HepG2 (cell line): Measurements from ENCODE around the gene CNPY1. TPM values are rescaled to one million over a fixed set of nuclear protein-coding genes. Genes with fewer than 3 reads are reported as not detected.

Experiments
- ATAC-seq: fragments of 200-7000 bp; cut with Tn5 transposase; 3 replicates; pipeline ENCODE4 v1.9.1; 2020; ENCODE audit warnings: mild to moderate bottlenecking, moderate library complexity
- BruUV-seq: library from RNA; stranded (reverse); fragments of 400-500 nt; replicated peaks from 2 replicates; lab custom pipeline; 2021; lab: Mats Ljungman, UMichigan
- CTCF ChIA-PET: fragments of 300-600 bp; formaldehyde crosslinking; extraction: SDS; loops from one replicate; lab custom pipeline; 2021; ENCODE audit warnings: low total read pairs, inconsistent platforms, low intra/inter-chr PET ratio; lab: Yijun Ruan, JAX
- POLR2A ChIA-PET: fragments of 350-600 bp; sonication (Branson Sonifier 250); formaldehyde crosslinking; loops from one replicate; lab custom pipeline; 2020; ENCODE audit warnings: antibody characterized with exemption, inconsistent platforms; lab: Yijun Ruan, JAX
- DNase-seq: peaks from one replicate; pipeline ENCODE4 v3.0.0-alpha.2; 2015; ENCODE audit warnings: low spot score
- FAIRE-seq: peaks from 3 replicates; lab custom pipeline; 2011; peaks lifted over from hg19 to GRCh38; lab: Jason Lieb, UNC
- H2AFZ ChIP-seq: one replicate; pipeline ENCODE4 v1.6.1; 2011; ENCODE audit warnings: low read length, inconsistent platforms
- H3K27ac ChIP-seq: fragments of 300-600 bp; 3 replicates; pipeline ENCODE4 v1.8.0; 2011; ENCODE audit warnings: mixed run types, mild to moderate bottlenecking, mixed read lengths, low read length, inconsistent platforms; ENCODE audit not compliant: insufficient read depth; ENCODE audit errors: extremely low read length
- H3K27me3 ChIP-seq, 2 experiments: fragments of 200-600 bp in 1 of 2; 2 replicates in 1 of 2; 3 replicates in 1 of 2; pipeline versions ENCODE4 v1.6.0 to v1.8.0; 2011; ENCODE audit warnings: low read length in 2 of 2, mild to moderate bottlenecking in 2 of 2, moderate library complexity in 2 of 2, inconsistent platforms in 1 of 2; ENCODE audit not compliant: insufficient read depth in 2 of 2, control insufficient read depth in 1 of 2
- H3K36me3 ChIP-seq, 2 experiments: fragments of 200-600 bp in 1 of 2; replicated peaks in 1 of 2; 2 replicates in 1 of 2; 3 replicates in 1 of 2; pipeline versions ENCODE4 v1.5.1 to v1.8.0; 2011; ENCODE audit warnings: low read length in 2 of 2, inconsistent platforms in 1 of 2; ENCODE audit not compliant: insufficient read depth in 2 of 2, control insufficient read depth in 1 of 2
- H3K4me1 ChIP-seq: 2 replicates; pipeline ENCODE4 v1.5.1; 2012; ENCODE audit warnings: low read length, inconsistent platforms; ENCODE audit not compliant: insufficient read depth
- H3K4me2 ChIP-seq: 2 replicates; pipeline ENCODE4 v1.6.0; 2011; ENCODE audit warnings: low read depth, low read length, inconsistent platforms
- H3K4me3 ChIP-seq, 3 experiments: fragments of 200-600 bp in 1 of 3; sonication (generic), shearing (Covaris generic) in 1 of 3; replicated peaks in 1 of 3; 2 replicates each; pipeline ENCODE4 v1.5.1; 2011 to 2016; ENCODE audit warnings: low read length in 3 of 3, inconsistent platforms in 2 of 3, low read depth in 2 of 3, mild to moderate bottlenecking in 2 of 3, control low read depth in 1 of 3, mixed read lengths in 1 of 3; ENCODE audit not compliant: insufficient read depth in 1 of 3
- H3K79me2 ChIP-seq: one replicate; pipeline ENCODE4 v1.6.1; 2011; ENCODE audit warnings: low read length, inconsistent platforms; ENCODE audit not compliant: insufficient read depth
- H3K9ac ChIP-seq: 2 replicates; pipeline ENCODE4 v1.6.0; 2011; ENCODE audit warnings: mild to moderate bottlenecking, low read depth, low read length, inconsistent platforms; ENCODE audit not compliant: insufficient read depth
- H3K9me3 ChIP-seq: 2 replicates; pipeline ENCODE4 v1.5.1; 2012; ENCODE audit warnings: mild to moderate bottlenecking, low read length
- H4K20me1 ChIP-seq: 2 replicates; pipeline ENCODE4 v1.6.0; 2011; ENCODE audit warnings: inconsistent platforms, mild to moderate bottlenecking, low read length, moderate library complexity; ENCODE audit not compliant: insufficient read depth
- EEA1 ChIP-seq: sonication (generic); formaldehyde crosslinking; IDR thresholded peaks from 2 replicates; pipeline ENCODE4 v1.5.1; 2020; ENCODE audit warnings: mild to moderate bottlenecking, missing genetic modification reagents, borderline replicate concordance
- KDM1A ChIP-seq: IDR thresholded peaks from 2 replicates; pipeline ENCODE4 v1.6.1; 2016; ENCODE audit warnings: missing compliant biosample characterization
- KDM5A ChIP-seq: fragments of 200-600 bp; sonication (generic); IDR thresholded peaks from 2 replicates; pipeline ENCODE4 v1.7.0; 2018; ENCODE audit warnings: antibody characterized with exemption, mild to moderate bottlenecking, low read length, borderline replicate concordance
- PHF5A ChIP-seq: IDR thresholded peaks from one replicate; pipeline ENCODE4 v1.6.1; 2018; ENCODE audit warnings: low read depth, missing genetic modification reagents; ENCODE audit not compliant: unreplicated experiment
- PHF8 ChIP-seq: sonication (generic); formaldehyde crosslinking; IDR thresholded peaks from 2 replicates; pipeline ENCODE4 v1.5.0; 2020; ENCODE audit warnings: missing genetic modification reagents
- RBM22 ChIP-seq: fragments of 200-400 bp; formaldehyde crosslinking; optimal IDR thresholded peaks from 2 replicates; pipeline ENCODE3; 2017; ENCODE audit warnings: mild to moderate bottlenecking, low read length, moderate library complexity
- RFX5 ChIP-seq: IDR thresholded peaks from 2 replicates; pipeline ENCODE4 v1.6.1; 2011; ENCODE audit warnings: low read depth, low read length, improper control_type of control experiment
- SRSF9 ChIP-seq: fragments of 200-400 bp; formaldehyde crosslinking; IDR thresholded peaks from 2 replicates; pipeline ENCODE4 v1.6.1; 2018; ENCODE audit warnings: borderline replicate concordance, mild to moderate bottlenecking, low read depth, low read length; ENCODE audit not compliant: insufficient read depth, poor library complexity, severe bottlenecking
- ZNF451 ChIP-seq: sonication (generic); formaldehyde crosslinking; IDR thresholded peaks from 2 replicates; pipeline ENCODE4 v1.5.0; 2020; ENCODE audit warnings: mild to moderate bottlenecking, missing genetic modification reagents
- ZNF530 ChIP-seq: sonication (generic); formaldehyde crosslinking; IDR thresholded peaks from 2 replicates; pipeline ENCODE4 v1.5.0; 2020; ENCODE audit warnings: low read depth, mild to moderate bottlenecking, missing genetic modification reagents
- ZNF737 ChIP-seq: sonication (generic); formaldehyde crosslinking; IDR thresholded peaks from 2 replicates; pipeline ENCODE4 v1.5.0; 2020; ENCODE audit warnings: missing genetic modification reagents, mild to moderate bottlenecking, borderline replicate concordance
- WGBS: methylation state at CpG from one replicate; pipeline ENCODE4 v1.1.6; 2017; ENCODE audit warnings: low lambda C conversion rate; 5-methylcytosine and 5-hydroxymethylcytosine counted together
- in situ Hi-C: cut with HindIII; loops from 2 replicates; pipeline ENCODE4 v1.10.0; 2017; ENCODE audit warnings: low pct_unique_long_range_greater_than_20kb; ENCODE audit not compliant: extremely low pct_ligation_motif_present
- intact Hi-C: fragments of 100-400 bp; cut with micrococcal nuclease; formaldehyde crosslinking; loops from one replicate; pipeline ENCODE4 v1.10.0; 2022; ENCODE audit not compliant: unreplicated experiment
- polyA plus RNA-seq, 8 experiments: library from polyadenylated mRNA; depleted of rRNA in 3 of 8; stranded (reverse) in 7 of 8; unstranded in 1 of 8; fragments of >200 nt; fragmentation: Illumina TruSeq in 4 of 8; extraction: Trizol in 4 of 8; gene quantifications; 2 replicates each; pipeline versions ENCODE4 v1.2.1 to v1.2.3, GENCODE V29; 2011 to 2016; ENCODE audit warnings: low read depth in 4 of 8, missing spikeins in 1 of 8, mixed read lengths in 1 of 8; ENCODE audit not compliant: insufficient read depth in 1 of 8
- total RNA-seq, 5 experiments: library from RNA; depleted of rRNA; stranded (reverse); fragments of >200 nt; fragmentation: Illumina TruSeq; extraction: Trizol; gene quantifications; 2 replicates each; pipeline ENCODE4 v1.2.3, GENCODE V29; 2016; ENCODE audit warnings: low read depth in 1 of 5
- TF ChIP-seq, protein P1 (sequence below): sonication (generic); formaldehyde crosslinking; IDR thresholded peaks from 2 replicates; pipeline ENCODE4 v1.4.0; 2020; ENCODE audit warnings: missing genetic modification reagents
- TF ChIP-seq, protein P2 (sequence below): IDR thresholded peaks from 2 replicates; pipeline ENCODE4 v1.6.1; 2016; ENCODE audit warnings: low read depth
- TF ChIP-seq, protein P3 (sequence below): sonication (generic); formaldehyde crosslinking; IDR thresholded peaks from 2 replicates; pipeline ENCODE4; 2020; ENCODE audit warnings: missing genetic modification reagents, mild to moderate bottlenecking, borderline replicate concordance
- TF ChIP-seq, protein P4 (sequence below): sonication (generic); formaldehyde crosslinking; IDR thresholded peaks from 2 replicates; pipeline ENCODE4 v1.8.0; 2022; ENCODE audit warnings: low read depth, missing genetic modification reagents

The CNPY1 gene
- total and polyA plus RNA-seq, 2 of the 13 experiments (the other 11 are each of a cell fraction or from before 2014, with no cell fraction given) = not detected

DNA sequence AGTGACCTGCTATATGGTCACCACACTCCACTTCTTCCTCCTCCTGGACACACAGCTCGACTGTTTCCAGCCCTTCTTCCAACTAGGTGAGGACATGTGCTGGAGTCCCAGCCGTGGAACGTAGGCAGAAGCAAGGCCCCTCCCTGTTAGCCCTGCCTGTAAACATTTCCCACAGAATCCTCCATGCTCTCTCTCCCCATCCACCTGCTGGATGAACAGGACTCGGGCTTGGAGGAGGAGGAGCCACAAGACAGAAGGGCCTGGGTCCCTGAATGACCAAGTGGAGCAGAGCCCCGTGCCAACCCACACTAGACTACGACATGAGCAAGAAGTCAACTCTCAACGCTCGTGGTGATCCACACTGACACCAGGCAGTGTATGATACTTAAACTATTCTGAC, 9.9 kb downstream of the CNPY1 start:
- Histone ChIP-seq H3K4me3 (no peak overlapping the region), H3K4me1 (peaks cover 30% of the 10 kb centered on the region), H4K20me1 (no peaks in the 10 kb centered on the region), H3K27me3 (peaks cover 11 to 83% of the 10 kb centered on the region in 2 experiments; a peak in 4 of 5 replicates), H3K9ac (no peak overlapping the region), H2AFZ (no peak overlapping the region), H3K9me3 (no peaks in the 10 kb centered on the region), H3K4me2 (no peak overlapping the region), H3K36me3 (no peaks in the 10 kb centered on the region), H3K79me2 (no peaks in the 10 kb centered on the region), H3K27ac (no peak overlapping the region)
- TF ChIP-seq ZNF451 (CRISPR knock-in tag) (no peak), ZNF530 (no peak), SRSF9 (no peak), RBM22 (no peak), PHF5A (CRISPR knock-in tag) (no peak), RFX5 (no peak), KDM5A (no peak), ZNF737 (CRISPR knock-in tag) (no peak), PHF8 (CRISPR knock-in tag) (no peak), EEA1 (CRISPR knock-in tag) (no peak), KDM1A (CRISPR knock-in tag) (no peak)
- TF ChIP-seq, protein P1, sequence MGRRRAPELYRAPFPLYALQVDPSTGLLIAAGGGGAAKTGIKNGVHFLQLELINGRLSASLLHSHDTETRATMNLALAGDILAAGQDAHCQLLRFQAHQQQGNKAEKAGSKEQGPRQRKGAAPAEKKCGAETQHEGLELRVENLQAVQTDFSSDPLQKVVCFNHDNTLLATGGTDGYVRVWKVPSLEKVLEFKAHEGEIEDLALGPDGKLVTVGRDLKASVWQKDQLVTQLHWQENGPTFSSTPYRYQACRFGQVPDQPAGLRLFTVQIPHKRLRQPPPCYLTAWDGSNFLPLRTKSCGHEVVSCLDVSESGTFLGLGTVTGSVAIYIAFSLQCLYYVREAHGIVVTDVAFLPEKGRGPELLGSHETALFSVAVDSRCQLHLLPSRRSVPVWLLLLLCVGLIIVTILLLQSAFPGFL (CRISPR knock-in tag) = no peak
- TF ChIP-seq, protein P2, sequence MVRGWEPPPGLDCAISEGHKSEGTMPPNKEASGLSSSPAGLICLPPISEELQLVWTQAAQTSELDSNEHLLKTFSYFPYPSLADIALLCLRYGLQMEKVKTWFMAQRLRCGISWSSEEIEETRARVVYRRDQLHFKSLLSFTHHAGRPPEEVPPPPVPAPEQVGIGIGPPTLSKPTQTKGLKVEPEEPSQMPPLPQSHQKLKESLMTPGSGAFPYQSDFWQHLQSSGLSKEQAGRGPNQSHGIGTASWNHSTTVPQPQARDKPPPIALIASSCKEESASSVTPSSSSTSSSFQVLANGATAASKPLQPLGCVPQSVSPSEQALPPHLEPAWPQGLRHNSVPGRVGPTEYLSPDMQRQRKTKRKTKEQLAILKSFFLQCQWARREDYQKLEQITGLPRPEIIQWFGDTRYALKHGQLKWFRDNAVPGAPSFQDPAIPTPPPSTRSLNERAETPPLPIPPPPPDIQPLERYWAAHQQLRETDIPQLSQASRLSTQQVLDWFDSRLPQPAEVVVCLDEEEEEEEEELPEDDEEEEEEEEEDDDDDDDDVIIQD (CRISPR knock-in tag) = no peak
- TF ChIP-seq, protein P3, sequence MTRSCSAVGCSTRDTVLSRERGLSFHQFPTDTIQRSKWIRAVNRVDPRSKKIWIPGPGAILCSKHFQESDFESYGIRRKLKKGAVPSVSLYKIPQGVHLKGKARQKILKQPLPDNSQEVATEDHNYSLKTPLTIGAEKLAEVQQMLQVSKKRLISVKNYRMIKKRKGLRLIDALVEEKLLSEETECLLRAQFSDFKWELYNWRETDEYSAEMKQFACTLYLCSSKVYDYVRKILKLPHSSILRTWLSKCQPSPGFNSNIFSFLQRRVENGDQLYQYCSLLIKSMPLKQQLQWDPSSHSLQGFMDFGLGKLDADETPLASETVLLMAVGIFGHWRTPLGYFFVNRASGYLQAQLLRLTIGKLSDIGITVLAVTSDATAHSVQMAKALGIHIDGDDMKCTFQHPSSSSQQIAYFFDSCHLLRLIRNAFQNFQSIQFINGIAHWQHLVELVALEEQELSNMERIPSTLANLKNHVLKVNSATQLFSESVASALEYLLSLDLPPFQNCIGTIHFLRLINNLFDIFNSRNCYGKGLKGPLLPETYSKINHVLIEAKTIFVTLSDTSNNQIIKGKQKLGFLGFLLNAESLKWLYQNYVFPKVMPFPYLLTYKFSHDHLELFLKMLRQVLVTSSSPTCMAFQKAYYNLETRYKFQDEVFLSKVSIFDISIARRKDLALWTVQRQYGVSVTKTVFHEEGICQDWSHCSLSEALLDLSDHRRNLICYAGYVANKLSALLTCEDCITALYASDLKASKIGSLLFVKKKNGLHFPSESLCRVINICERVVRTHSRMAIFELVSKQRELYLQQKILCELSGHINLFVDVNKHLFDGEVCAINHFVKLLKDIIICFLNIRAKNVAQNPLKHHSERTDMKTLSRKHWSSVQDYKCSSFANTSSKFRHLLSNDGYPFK (CRISPR knock-in tag) = no peak
- TF ChIP-seq, protein P4, sequence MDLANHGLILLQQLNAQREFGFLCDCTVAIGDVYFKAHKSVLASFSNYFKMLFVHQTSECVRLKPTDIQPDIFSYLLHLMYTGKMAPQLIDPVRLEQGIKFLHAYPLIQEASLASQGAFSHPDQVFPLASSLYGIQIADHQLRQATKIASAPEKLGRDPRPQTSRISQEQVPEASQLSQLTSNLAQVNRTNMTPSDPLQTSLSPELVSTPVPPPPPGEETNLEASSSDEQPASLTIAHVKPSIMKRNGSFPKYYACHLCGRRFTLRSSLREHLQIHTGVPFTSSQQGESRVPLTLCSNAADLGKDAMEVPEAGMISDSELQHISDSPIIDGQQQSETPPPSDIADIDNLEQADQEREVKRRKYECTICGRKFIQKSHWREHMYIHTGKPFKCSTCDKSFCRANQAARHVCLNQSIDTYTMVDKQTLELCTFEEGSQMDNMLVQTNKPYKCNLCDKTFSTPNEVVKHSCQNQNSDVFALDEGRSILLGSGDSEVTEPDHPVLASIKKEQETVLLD (CRISPR knock-in tag) = no peak
- POLR2A ChIA-PET = no interaction called here
- no peak for ATAC-seq
- BruUV-seq = no TSS peak
- no peak for DNase-seq
- FAIRE-seq = no peak
- CTCF ChIA-PET = no interaction called here
- WGBS = 22% methylated on average over 8 of the region's 8 CpGs
- intact Hi-C loops (no loop called here), in situ Hi-C loops (no loop called here)
